Measurements from ENCODE around the gene NUMA1.

DNA sequence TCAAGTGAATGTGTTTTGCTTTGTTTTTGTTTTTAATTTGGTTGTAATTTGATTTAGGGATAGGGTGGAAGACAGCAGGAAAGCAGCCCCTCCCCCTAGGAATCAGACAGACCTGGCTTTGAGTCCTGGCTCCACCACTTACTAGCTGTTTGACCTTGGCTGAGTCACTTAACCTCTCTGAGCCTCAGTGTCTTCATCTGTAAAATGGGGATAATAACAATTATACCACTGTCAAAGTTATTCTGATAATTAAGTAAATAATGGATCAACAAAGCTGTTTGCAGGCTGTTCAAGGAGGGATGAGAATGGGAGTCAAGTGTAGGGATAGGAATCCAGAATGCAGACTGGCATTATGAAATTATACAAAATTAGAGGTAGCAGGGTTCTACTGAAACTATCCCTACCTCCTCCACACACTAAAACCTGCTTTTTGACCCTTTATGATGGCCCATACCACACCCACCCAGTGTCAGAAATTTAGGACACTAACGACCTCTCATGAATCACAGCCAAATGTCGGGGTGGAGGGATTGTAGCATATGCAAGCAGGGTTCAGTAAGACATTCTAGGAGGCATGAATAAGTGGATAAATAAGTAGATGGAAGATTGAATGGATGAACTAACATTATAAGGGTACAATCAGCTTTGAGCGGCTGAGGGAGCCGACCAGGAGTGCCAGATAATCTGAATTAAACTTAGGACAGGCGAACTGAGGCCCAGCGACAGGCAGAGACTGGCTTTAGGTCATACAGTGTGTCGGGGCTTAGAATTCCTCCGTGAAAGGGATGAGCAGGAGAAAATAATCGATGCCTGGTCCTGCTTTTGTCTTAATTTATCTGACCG is 31.2 kb upstream of the NUMA1 start:
- TF ChIP-seq, protein P1, sequence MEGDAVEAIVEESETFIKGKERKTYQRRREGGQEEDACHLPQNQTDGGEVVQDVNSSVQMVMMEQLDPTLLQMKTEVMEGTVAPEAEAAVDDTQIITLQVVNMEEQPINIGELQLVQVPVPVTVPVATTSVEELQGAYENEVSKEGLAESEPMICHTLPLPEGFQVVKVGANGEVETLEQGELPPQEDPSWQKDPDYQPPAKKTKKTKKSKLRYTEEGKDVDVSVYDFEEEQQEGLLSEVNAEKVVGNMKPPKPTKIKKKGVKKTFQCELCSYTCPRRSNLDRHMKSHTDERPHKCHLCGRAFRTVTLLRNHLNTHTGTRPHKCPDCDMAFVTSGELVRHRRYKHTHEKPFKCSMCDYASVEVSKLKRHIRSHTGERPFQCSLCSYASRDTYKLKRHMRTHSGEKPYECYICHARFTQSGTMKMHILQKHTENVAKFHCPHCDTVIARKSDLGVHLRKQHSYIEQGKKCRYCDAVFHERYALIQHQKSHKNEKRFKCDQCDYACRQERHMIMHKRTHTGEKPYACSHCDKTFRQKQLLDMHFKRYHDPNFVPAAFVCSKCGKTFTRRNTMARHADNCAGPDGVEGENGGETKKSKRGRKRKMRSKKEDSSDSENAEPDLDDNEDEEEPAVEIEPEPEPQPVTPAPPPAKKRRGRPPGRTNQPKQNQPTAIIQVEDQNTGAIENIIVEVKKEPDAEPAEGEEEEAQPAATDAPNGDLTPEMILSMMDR (conservative IDR thresholded peaks at IDR 0.05): no peak
- no peak for TF ChIP-seq EZH2 (IDR thresholded peaks at IDR 0.05; ENCODE audit: low read depth)

Data from PC-9 (cell line).